Fibroblast of upper back skin (primary cell): ENCODE measurements around the gene LRBA.

Experiments
- DNase-seq: peaks from one replicate; pipeline ENCODE4 v3.0.0-alpha.2; 2013

LRBA gene

GRCh38 chr4:150461957-150462356 lies 553.1 kb downstream of the LRBA start:
- DNase-seq: no peak

GRCh38 chr4:150457802-150458201 lies 557.3 kb downstream of the LRBA start:
- peak; percentile 8 for DNase-seq

- no peak for DNase-seq
Observed at GRCh38 chr4:150451883-150452282, 563.2 kb downstream of the LRBA start.

GRCh38 chr4:150447356-150447755 lies 567.7 kb downstream of the LRBA start:
- DNase-seq: no peak

- DNase-seq: no peak
Observed at GRCh38 chr4:150439451-150439933, 575.6 kb downstream of the LRBA start.

GRCh38 chr4:150436598-150437370 lies 578.3 kb downstream of the LRBA start:
- DNase-seq: no peak

- DNase-seq: no peak
Observed at GRCh38 chr4:150431221-150431620, 583.9 kb downstream of the LRBA start.

- DNase-seq: no peak
Observed at GRCh38 chr4:150425161-150425560, 589.9 kb downstream of the LRBA start.

GRCh38 chr4:150423503-150423902 lies 591.6 kb downstream of the LRBA start:
- no peak for DNase-seq

- DNase-seq: no peak
Observed at GRCh38 chr4:150423074-150423473, 592.0 kb downstream of the LRBA start.

GRCh38 chr4:150421612-150422011 lies 593.5 kb downstream of the LRBA start:
- DNase-seq: no peak

- DNase-seq: no peak
Observed at GRCh38 chr4:150419939-150420338, 595.1 kb downstream of the LRBA start.

GRCh38 chr4:150418757-150419410 lies 596.2 kb downstream of the LRBA start:
- no peak for DNase-seq

GRCh38 chr4:150415213-150415612 lies 599.9 kb downstream of the LRBA start:
- DNase-seq: no peak

- DNase-seq: peak; percentile 42
Observed at GRCh38 chr4:150411520-150411919, 603.6 kb downstream of the LRBA start.

- DNase-seq: no peak
Observed at GRCh38 chr4:150402871-150403272, 612.2 kb downstream of the LRBA start.

- no peak for DNase-seq
Observed at GRCh38 chr4:150401083-150401687, 613.9 kb downstream of the LRBA start.

- no peak for DNase-seq
Observed at GRCh38 chr4:150395872-150396271, 619.2 kb downstream of the LRBA start.

- DNase-seq: no peak
Observed at GRCh38 chr4:150394046-150394445, 621.0 kb downstream of the LRBA start.

GRCh38 chr4:150391052-150391451 lies 624.0 kb downstream of the LRBA start:
- no peak for DNase-seq

GRCh38 chr4:150390531-150390910 lies 624.6 kb downstream of the LRBA start:
- DNase-seq: no peak

GRCh38 chr4:150389896-150390530 lies 625.1 kb downstream of the LRBA start:
- DNase-seq: peak; percentile 34

- DNase-seq: no peak
Observed at GRCh38 chr4:150387981-150388380, 627.1 kb downstream of the LRBA start.
